Measurements from ENCODE around the gene RESP18. TPM values are rescaled to one million over a fixed set of nuclear protein-coding genes. Genes with fewer than 3 reads are reported as not detected.

RESP18 gene
- total RNA-seq, 2 experiments from 2014 or later = not detected

GRCh38 chr2:219290381-219291171 lies 42.0 kb downstream of the RESP18 start:
- Histone ChIP-seq H3K27ac (ENCODE audit: low read depth, low read length, poor library complexity, severe bottlenecking) (no peak overlapping the region), H3K79me2 (ENCODE audit: insufficient read depth, low read depth, low read length) (no peaks in the 10 kb centered on the region), H3K36me3 (ENCODE audit: insufficient read depth, low read length) (peaks cover 2% of the 10 kb centered on the region; the same call in 1 of the 2 replicates), H3K4me2 (ENCODE audit: low read length) (no peak overlapping the region), H3K9me3 (ENCODE audit: low read length) (no peaks in the 10 kb centered on the region), H3K4me3 (ENCODE audit: low read depth, low read length, poor library complexity, severe bottlenecking) (no peak overlapping the region), H2AFZ (ENCODE audit: low read length) (no peak overlapping the region), H3K9me2 (ENCODE audit: insufficient read depth, low read length) (no peaks in the 10 kb centered on the region), H4K20me1 (ENCODE audit: insufficient read depth, low read length) (no peaks in the 10 kb centered on the region), H3K4me1 (ENCODE audit: insufficient read depth, low read length, poor library complexity, severe bottlenecking) (peaks cover 15% of the 10 kb centered on the region)
- DNase-seq (ENCODE audit: low spot score) = no peak
- intact Hi-C loops (cut with micrococcal nuclease; ENCODE audit: unreplicated experiment) = no loop called here
- CTCF ChIA-PET (ENCODE audit: unreplicated experiment) = no interaction called here
- no TSS peak for BruUV-seq (replicated peaks)
- POLR2A ChIA-PET = interaction anchor here (0.6 to 1.3 kb wide), 2 partner anchors 10 to 615 kb away, joined by 4 to 5 read pairs; no protein-coding TSS in a partner anchor
- TF ChIP-seq EZH2phosphoT487 (IDR thresholded peaks at IDR 0.05; ENCODE audit: borderline replicate concordance, low read depth, low read length) (no peak), CTCF (conservative IDR thresholded peaks at IDR 0.05; ENCODE audit: low read length) (no peak)

GRCh38 chr2:219289537-219290361 lies 42.8 kb downstream of the RESP18 start:
- no peaks in the 10 kb centered on the region for H3K9me2 ChIP-seq (ENCODE audit: insufficient read depth, low read length)
- TF ChIP-seq EZH2phosphoT487 (IDR thresholded peaks at IDR 0.05; ENCODE audit: borderline replicate concordance, low read depth, low read length) (no peak), CTCF (conservative IDR thresholded peaks at IDR 0.05; ENCODE audit: low read length) (no peak)
- peaks cover 9% of the 10 kb centered on the region for H3K4me1 ChIP-seq (ENCODE audit: insufficient read depth, low read length, poor library complexity, severe bottlenecking)
- H2AFZ ChIP-seq (ENCODE audit: low read length) = no peak overlapping the region
- H3K4me3 ChIP-seq (ENCODE audit: low read depth, low read length, poor library complexity, severe bottlenecking) = no peak overlapping the region
- ChIA-PET CTCF (ENCODE audit: unreplicated experiment) (no interaction called here), POLR2A (interaction anchor here (0.6 kb wide), 1 partner anchor 614 kb away, joined by 4 read pairs; no protein-coding TSS in a partner anchor)
- peaks cover 11% of the 10 kb centered on the region; the same call in 1 of the 2 replicates for H3K36me3 ChIP-seq (ENCODE audit: insufficient read depth, low read length)
- no TSS peak for BruUV-seq (replicated peaks)
- H3K27ac ChIP-seq (ENCODE audit: low read depth, low read length, poor library complexity, severe bottlenecking) = no peak overlapping the region
- H3K4me2 ChIP-seq (ENCODE audit: low read length) = no peak overlapping the region
- DNase-seq (ENCODE audit: low spot score) = no peak
- H3K79me2 ChIP-seq (ENCODE audit: insufficient read depth, low read depth, low read length) = no peaks in the 10 kb centered on the region
- H3K9me3 ChIP-seq (ENCODE audit: low read length) = no peaks in the 10 kb centered on the region
- intact Hi-C loops (cut with micrococcal nuclease; ENCODE audit: unreplicated experiment) = no loop called here
- no peaks in the 10 kb centered on the region for H4K20me1 ChIP-seq (ENCODE audit: insufficient read depth, low read length)
